Parathyroid adenoma (tissue), 2 donors: ENCODE measurements around the gene NCF4.

Experiments
- H2AFZ ChIP-seq: fragments of 300-600 bp; sonication (generic); one replicate; pipeline ENCODE4 v1.7.0; 2017; ENCODE audit warnings: antibody characterized with exemption, mild to moderate bottlenecking
- H3K27ac ChIP-seq: fragments of 300-600 bp; sonication (generic); one replicate; pipeline ENCODE4 v1.7.0; 2017
- H3K27me3 ChIP-seq: fragments of 300-600 bp; sonication (generic); one replicate; pipeline ENCODE4 v1.7.0; 2017; ENCODE audit warnings: low read length; ENCODE audit not compliant: control insufficient read depth, insufficient read depth
- H3K36me3 ChIP-seq: fragments of 300-600 bp; sonication (generic); one replicate; pipeline ENCODE4 v1.7.0; 2017; ENCODE audit warnings: low read length; ENCODE audit not compliant: control insufficient read depth, insufficient read depth
- H3K4me1 ChIP-seq: fragments of 300-600 bp; sonication (generic); one replicate; pipeline ENCODE4 v1.7.0; 2017; ENCODE audit warnings: control low read depth
- H3K4me2 ChIP-seq: fragments of 300-600 bp; sonication (generic); one replicate; pipeline ENCODE4 v1.7.0; 2017; ENCODE audit warnings: low read length
- H3K4me3 ChIP-seq: fragments of 300-600 bp; sonication (generic); one replicate; pipeline ENCODE4 v1.7.0; 2017; ENCODE audit warnings: low read depth, low read length
- H3K79me2 ChIP-seq: fragments of 300-600 bp; sonication (generic); one replicate; pipeline ENCODE4 v1.7.0; 2017; ENCODE audit warnings: control low read depth
- H3K9ac ChIP-seq: fragments of 300-600 bp; sonication (generic); one replicate; pipeline ENCODE4 v1.7.0; 2017; ENCODE audit warnings: mild to moderate bottlenecking
- H3K9me3 ChIP-seq: fragments of 300-600 bp; sonication (generic); one replicate; pipeline ENCODE4 v1.7.0; 2017; ENCODE audit warnings: low read length; ENCODE audit not compliant: control insufficient read depth
- TF ChIP-seq, protein P1 (sequence below): fragments of 300-600 bp; sonication (generic); IDR thresholded peaks from one replicate; pipeline ENCODE4 v1.7.0; 2017; ENCODE audit warnings: antibody characterized with exemption, mild to moderate bottlenecking
- donor health status: primary hyperparathyroidism.

Gene NCF4

GRCh38 chr22:36840106-36840505 lies 20.7 kb upstream of the NCF4 start:
- TF ChIP-seq, protein P1, sequence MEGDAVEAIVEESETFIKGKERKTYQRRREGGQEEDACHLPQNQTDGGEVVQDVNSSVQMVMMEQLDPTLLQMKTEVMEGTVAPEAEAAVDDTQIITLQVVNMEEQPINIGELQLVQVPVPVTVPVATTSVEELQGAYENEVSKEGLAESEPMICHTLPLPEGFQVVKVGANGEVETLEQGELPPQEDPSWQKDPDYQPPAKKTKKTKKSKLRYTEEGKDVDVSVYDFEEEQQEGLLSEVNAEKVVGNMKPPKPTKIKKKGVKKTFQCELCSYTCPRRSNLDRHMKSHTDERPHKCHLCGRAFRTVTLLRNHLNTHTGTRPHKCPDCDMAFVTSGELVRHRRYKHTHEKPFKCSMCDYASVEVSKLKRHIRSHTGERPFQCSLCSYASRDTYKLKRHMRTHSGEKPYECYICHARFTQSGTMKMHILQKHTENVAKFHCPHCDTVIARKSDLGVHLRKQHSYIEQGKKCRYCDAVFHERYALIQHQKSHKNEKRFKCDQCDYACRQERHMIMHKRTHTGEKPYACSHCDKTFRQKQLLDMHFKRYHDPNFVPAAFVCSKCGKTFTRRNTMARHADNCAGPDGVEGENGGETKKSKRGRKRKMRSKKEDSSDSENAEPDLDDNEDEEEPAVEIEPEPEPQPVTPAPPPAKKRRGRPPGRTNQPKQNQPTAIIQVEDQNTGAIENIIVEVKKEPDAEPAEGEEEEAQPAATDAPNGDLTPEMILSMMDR = no peak
- H3K9me3 ChIP-seq = no peaks in the 10 kb centered on the region
- H3K4me2 ChIP-seq = no peak overlapping the region
- H3K27ac ChIP-seq = no peak overlapping the region
- no peaks in the 10 kb centered on the region for H3K36me3 ChIP-seq
- H3K4me3 ChIP-seq = no peak overlapping the region
- H3K27me3 ChIP-seq = no peaks in the 10 kb centered on the region
- no peaks in the 10 kb centered on the region for H3K79me2 ChIP-seq
- no peaks in the 10 kb centered on the region for H3K4me1 ChIP-seq
- no peak overlapping the region for H2AFZ ChIP-seq
- no peak overlapping the region for H3K9ac ChIP-seq

- no peaks in the 10 kb centered on the region for H3K36me3 ChIP-seq
- no peak overlapping the region for H3K9ac ChIP-seq
- H3K9me3 ChIP-seq = no peaks in the 10 kb centered on the region
- H3K4me1 ChIP-seq = no peaks in the 10 kb centered on the region
- no peak overlapping the region for H3K27ac ChIP-seq
- H3K79me2 ChIP-seq = no peaks in the 10 kb centered on the region
- no peak overlapping the region for H3K4me2 ChIP-seq
- no peak overlapping the region for H3K4me3 ChIP-seq
- TF ChIP-seq, protein P1 = no peak
- H2AFZ ChIP-seq = no peak overlapping the region
- H3K27me3 ChIP-seq = no peaks in the 10 kb centered on the region
These were observed 14.5 kb upstream of the NCF4 start for GRCh38 chr22:36846271-36846670.

DNA sequence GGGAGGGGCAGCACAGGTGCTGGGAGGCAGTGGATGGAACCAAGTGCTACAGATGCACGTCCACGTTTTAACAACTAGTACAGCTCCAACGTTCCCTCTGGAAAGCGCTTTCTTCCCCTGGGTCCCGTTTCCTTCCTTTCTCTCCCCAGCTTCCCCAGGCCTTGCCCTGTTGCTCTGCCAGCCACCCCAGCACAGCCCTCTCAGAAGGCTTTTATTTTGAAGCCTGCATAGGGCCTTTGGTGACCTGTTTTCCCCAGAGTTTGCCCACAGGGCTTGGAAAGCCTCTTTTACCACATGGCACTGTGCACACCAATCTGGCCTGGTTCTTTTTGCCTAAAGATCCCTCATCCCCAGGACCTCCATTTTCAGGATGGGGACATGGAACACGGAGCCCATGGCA lies 13.9 kb upstream of the NCF4 start:
- Histone ChIP-seq H3K79me2 (no peaks in the 10 kb centered on the region), H3K4me2 (no peak overlapping the region), H2AFZ (no peak overlapping the region), H3K36me3 (no peaks in the 10 kb centered on the region), H3K4me1 (no peaks in the 10 kb centered on the region), H3K27ac (no peak overlapping the region), H3K4me3 (no peak overlapping the region), H3K9ac (no peak overlapping the region), H3K9me3 (no peaks in the 10 kb centered on the region), H3K27me3 (no peaks in the 10 kb centered on the region)
- TF ChIP-seq, protein P1 = no peak

- Histone ChIP-seq H3K9ac (no peak overlapping the region), H2AFZ (no peak overlapping the region), H3K9me3 (no peaks in the 10 kb centered on the region), H3K79me2 (no peaks in the 10 kb centered on the region), H3K27ac (no peak overlapping the region), H3K27me3 (no peaks in the 10 kb centered on the region), H3K4me1 (no peaks in the 10 kb centered on the region), H3K4me3 (no peak overlapping the region), H3K4me2 (no peak overlapping the region), H3K36me3 (no peaks in the 10 kb centered on the region)
- TF ChIP-seq, protein P1 = no peak
These were observed 10.8 kb upstream of the NCF4 start for GRCh38 chr22:36850056-36850455.

- Histone ChIP-seq H3K79me2 (no peaks in the 10 kb centered on the region), H3K9ac (no peak overlapping the region), H3K27ac (no peak overlapping the region), H3K4me1 (no peaks in the 10 kb centered on the region), H3K27me3 (no peaks in the 10 kb centered on the region), H2AFZ (no peak overlapping the region), H3K4me3 (no peak overlapping the region), H3K36me3 (no peaks in the 10 kb centered on the region), H3K9me3 (no peaks in the 10 kb centered on the region), H3K4me2 (no peak overlapping the region)
- TF ChIP-seq, protein P1 = no peak
These were observed 10.1 kb upstream of the NCF4 start for GRCh38 chr22:36850682-36851081.
